ENCODE data around the gene S100B.

The S100B gene

GRCh38 chr21:46560568-46561444 is 44.1 kb downstream of the S100B start:
- no peak for DNase-seq (ENCODE audit: low read depth, low spot score)

DNA sequence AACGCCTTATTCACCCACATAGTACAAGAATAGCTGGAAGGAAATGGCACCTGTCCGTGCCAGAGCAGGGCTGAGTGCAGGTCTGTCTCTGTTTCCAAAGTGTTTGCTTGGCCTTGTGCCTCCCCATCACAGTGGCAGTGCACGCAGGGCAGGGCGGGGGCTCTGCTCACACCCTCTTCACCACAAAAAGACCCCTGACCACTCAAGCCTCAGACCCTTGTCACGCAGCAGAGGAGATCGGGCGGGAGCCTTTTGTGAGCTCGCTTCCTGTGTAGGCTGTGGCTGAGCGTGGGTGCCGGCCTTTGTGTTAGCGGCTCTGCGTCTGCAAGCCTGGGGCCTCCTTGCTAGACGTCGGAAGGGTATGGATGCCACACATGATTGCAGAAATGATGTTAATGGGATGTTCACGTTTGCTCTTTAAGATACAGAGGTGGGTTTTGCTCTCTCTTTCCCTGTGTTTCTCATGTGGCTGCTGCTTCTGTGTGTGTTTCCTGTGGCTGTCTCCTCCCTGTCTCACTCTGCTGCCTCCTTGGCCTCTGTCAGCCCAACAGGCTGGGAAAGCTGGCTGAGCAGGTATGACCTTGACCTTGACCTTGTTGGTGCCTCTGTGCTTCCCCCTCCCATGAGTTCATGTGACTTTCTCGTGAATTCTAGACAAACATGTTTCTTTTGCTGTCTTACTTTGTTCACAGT is 45.4 kb downstream of the S100B start:
- DNase-seq (ENCODE audit: low read depth, low spot score), result no peak

DNA sequence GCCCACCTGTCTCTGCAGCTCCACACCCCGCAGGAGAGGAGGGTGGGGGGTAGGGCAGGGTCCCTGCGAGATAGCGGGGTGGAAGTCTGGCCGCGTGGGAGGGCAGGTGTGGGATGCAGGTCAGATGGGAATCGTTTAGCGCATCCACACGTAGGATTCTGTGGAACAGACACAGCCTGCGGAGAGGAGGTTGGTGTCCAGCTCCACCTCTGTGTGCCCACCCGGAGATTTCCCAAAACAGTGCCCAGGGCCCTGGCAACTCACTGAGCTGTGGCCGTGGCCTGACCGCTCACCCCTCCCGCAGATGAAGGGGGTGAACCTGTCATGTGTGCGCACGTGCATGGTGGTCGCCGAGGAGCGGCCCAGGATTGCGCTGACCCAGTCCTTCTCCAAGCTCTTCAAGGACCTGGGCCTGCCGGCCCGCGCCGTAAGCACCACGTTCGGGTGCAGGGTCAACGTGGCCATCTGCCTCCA is 46.9 kb downstream of the S100B start:
- no peak for DNase-seq (ENCODE audit: low read depth, low spot score)

DNA sequence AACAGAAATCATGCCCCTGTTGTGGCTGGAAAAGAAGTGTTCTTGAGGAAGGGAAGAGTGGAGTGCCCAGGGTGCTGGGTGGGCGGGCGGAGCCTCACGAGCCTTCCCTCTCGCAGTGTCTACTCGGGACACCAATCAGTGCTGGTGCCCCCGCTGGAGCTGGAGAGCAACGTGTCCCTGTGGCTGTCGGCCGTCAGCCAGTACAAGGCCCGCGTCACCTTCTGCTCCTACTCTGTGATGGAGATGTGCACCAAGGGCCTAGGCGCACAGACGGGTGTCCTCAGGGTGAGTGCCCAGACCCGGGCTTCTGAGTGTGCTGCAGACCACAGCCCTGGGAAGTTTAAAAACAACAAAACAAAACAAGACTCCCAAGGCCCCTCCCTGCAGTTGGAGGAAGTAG is 47.4 kb downstream of the S100B start:
- no peak for DNase-seq (ENCODE audit: low read depth, low spot score)

DNA sequence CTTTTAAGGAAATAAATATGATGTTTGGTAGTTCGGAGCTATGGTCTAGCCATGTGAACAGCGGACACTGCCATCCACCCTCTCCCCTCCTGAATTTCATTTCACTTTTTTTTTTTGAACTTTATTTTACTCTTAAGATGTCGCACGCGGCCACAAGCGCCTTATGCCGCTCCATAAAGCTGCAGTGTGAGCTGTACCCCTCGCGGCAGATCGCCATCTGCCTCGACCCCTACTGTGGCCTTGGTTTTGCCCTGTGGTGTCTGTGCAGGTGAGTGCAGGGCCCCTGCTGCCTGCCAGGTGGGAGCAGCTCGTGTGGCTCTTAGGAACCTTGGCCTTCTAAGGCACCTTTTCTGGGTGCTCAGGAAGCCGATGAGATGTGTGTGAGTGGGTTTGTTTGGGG is 48.1 kb downstream of the S100B start:
- no peak for DNase-seq (ENCODE audit: low read depth, low spot score)

DNA sequence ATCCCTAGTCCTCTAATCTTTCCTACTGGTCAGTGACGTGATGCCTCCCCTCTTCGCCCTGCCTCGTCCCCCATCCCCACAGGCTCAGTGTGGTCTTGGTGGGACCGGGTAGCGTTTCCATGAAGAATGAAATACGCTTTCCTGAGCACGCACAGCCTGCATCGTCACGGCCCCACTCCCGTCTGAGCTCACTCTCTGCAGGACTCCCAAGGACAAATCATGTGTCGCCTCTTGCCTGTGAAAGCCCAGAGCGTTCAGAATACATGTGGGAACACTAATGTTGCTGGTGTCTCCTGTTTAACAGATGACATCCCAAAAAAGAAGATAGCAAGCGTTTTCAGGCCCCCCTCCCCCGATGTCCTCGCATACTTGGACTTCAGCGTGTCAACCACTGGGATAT is 49.2 kb downstream of the S100B start:
- DNase-seq (ENCODE audit: low read depth, low spot score), result no peak

DNA sequence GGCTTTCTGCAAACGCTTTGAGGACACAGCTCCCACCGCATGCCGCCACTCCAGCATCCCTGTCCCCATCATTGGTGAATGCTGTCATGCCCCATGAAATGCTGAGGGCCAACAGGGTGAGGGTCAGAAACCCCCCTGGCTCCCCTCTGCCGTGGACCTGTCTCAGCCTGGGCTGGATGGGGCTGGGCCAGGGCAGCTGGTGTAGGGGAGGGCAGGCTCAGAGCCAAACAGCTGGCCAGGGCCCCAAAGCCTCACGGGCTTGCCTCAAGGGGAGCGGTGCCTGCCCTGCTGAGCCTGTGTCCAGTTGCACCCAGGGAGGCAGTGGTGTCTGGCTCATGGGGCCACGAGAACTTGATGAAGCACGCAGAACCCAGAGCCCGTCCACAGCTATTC is 49.7 kb downstream of the S100B start:
- DNase-seq (ENCODE audit: low read depth, low spot score), result no peak

DNA sequence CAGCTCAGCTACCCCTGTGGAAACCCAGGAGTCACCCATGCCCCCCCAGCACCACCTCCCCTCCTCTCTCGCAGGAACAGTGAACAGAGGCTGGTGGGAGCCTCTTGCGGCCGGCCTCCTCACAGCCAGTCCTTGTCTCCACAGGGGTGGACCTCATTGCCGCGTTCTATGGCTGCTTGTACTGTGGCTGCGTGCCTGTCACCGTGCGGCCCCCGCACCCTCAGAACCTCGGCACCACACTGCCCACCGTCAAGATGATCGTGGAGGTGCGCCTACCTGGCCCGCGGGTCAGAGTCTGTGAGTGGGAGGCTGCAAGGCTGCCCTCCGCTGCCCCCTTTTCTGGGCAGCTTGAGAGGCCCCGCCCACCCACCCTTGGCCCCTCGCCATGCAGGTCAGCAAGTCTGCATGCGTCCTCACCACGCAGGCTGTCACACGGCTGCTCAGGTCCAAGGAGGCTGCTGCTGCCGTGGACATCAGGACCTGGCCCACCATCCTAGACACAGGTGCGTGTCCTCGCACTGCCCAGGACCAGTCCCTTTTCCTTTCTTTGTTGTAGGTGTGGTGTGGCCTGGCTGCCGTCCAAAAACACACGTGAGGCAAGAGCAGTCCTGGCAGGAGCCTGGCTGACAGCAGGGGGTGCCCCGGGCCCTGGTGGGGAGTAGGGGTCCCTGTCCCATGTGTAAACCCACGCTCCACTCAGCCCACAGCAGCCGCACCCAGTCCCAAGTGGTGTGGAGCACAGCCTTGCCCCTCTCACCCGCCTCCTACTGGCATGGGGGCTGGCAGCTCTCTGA is 50.3 kb downstream of the S100B start:
- no peak for DNase-seq (ENCODE audit: low read depth, low spot score)

GRCh38 chr21:46553993-46554392 is 50.9 kb downstream of the S100B start:
- no peak for DNase-seq (ENCODE audit: low read depth, low spot score)

DNA sequence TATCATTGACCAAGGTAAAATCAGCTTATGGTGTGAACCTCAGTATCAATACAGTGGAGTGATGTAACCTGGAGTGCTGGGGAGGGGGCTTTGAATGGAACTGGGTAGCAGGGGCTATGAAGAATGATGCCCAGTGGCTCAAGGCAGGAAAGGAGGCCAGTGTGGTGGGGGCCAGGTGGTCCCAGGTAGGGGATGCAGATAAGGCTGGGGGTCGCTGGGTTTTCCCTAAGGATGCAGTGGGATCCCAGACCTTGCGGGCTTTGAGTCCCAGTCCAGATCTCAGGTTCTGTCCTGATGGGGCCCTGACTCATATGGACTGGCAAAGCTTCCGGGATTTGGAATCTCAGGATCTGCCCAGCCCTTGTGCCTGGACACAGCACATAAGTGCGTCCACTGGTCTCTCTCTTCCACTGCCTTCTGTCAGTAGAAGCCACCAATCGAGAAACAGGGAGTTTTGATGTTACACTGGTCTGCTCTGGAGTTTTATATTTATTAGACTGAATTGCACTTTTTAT is 52.0 kb downstream of the S100B start:
- DNase-seq (ENCODE audit: low read depth, low spot score), result no peak

DNA sequence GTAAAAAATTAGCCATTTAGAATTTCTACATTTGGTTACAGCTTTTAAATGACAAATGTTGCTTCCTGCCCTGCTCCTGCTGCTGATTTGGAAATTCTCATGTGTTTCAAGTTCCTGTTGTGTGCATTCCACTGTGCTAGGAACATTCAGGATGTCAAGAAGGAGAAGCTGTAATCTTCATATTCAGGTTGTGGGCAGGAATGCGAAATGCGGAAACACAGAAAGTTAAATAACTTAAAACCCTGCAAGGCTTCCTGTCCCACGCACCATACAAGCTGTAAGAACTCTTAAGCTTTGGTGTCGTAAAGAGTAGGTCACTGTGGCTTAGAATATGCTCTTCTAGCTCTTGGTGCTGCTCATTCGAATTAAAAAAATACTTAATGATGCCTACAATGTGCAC is 52.6 kb downstream of the S100B start:
- DNase-seq (ENCODE audit: low read depth, low spot score), result no peak

GRCh38 chr21:46551636-46552241 is 53.1 kb downstream of the S100B start:
- peak; percentile 22 for DNase-seq (ENCODE audit: low read depth, low spot score)

DNA sequence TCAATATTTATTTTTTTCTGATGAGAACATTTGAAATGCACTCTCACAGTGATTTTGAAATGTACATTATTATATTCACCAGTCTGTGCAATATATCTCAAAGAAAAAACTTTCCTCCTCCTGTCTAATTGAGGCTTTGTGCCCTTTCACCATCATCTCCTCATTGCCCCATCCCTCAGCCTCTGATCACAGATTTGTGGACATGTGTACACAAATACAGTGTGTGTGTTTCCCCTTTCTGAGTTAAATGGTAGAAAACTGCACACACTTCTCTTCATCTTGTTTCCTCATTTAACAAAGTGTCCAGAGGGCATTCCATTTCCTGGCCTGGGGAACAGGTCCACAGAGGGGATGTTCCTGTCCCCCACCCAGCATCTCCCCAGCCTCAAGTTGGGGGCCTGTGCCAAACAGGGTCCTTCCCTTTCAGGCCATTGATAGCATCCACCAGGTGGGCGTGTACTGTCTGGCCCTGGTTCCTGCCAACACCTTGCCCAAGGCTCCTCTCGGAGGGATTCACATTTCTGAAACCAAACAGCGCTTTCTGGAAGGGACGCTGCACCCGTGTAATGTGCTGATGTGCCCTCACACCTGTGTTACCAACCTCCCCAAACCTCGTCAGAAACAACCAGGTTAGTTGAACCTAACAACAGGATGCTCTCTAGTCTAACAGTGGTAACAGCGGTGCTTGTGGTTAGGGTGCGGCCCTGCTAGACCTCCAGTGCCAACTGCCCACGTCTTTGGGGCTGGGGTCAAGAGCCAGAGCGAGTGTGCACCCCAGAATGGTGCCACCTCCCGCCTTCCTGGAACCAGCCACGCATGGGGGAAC is 54.6 kb downstream of the S100B start:
- no peak for DNase-seq (ENCODE audit: low read depth, low spot score)

- DNase-seq (ENCODE audit: low read depth, low spot score), result no peak
Measured at GRCh38 chr21:46549650-46550049, 55.2 kb downstream of the S100B start.

Measured in activated naive CD8-positive, alpha-beta T cell treated with anti-CD3 and anti-CD28 coated beads, Interleukin-2, amount 50 U/mL, for 16 hours (primary cell).